KMS-11 (cell line): ENCODE measurements around the gene FUBP1.
"Not testable (repeated sequence)": the region's sequence is repeated elsewhere in the genome, so short reads cannot be mapped to it uniquely, and the experiment has no call there.

ENCODE experiments used
- H2AFZ ChIP-seq: fragments of 200-600 bp; sonication (generic); 2 replicates; pipeline ENCODE4 v1.6.1; 2016; ENCODE audit warnings: antibody characterized with exemption, mixed run types, low read depth
- H3K27ac ChIP-seq: fragments of 200-600 bp; sonication (generic); 2 replicates; pipeline ENCODE4 v1.6.1; 2016; ENCODE audit warnings: mild to moderate bottlenecking, mixed run types
- H3K27me3 ChIP-seq: fragments of 200-600 bp; sonication (generic); 2 replicates; pipeline ENCODE4 v1.6.1; 2017; ENCODE audit warnings: mild to moderate bottlenecking, low read depth, mixed run types, moderate library complexity; ENCODE audit not compliant: insufficient read depth
- H3K36me3 ChIP-seq: fragments of 200-600 bp; sonication (generic); 2 replicates; pipeline ENCODE4 v1.6.1; 2017; ENCODE audit warnings: mild to moderate bottlenecking, mixed run types; ENCODE audit not compliant: insufficient read depth
- H3K4me1 ChIP-seq: fragments of 200-600 bp; sonication (generic); 2 replicates; pipeline ENCODE4 v1.6.1; 2016; ENCODE audit warnings: mild to moderate bottlenecking, low read depth, mixed run types; ENCODE audit not compliant: poor library complexity, severe bottlenecking
- H3K4me2 ChIP-seq: fragments of 200-600 bp; sonication (generic); 2 replicates; pipeline ENCODE4 v1.7.0; 2016; ENCODE audit warnings: mild to moderate bottlenecking, mixed run types
- H3K4me3 ChIP-seq: fragments of 200-600 bp; sonication (generic); IDR thresholded peaks from 2 replicates; pipeline ENCODE4 v1.6.1; 2017; ENCODE audit warnings: low read depth, low read length, mixed read lengths; ENCODE audit not compliant: insufficient read depth
- H3K79me2 ChIP-seq: fragments of 200-600 bp; sonication (generic); 2 replicates; pipeline ENCODE4 v1.6.1; 2016; ENCODE audit warnings: low read depth, mixed run types; ENCODE audit not compliant: insufficient read depth
- H3K9ac ChIP-seq: fragments of 200-600 bp; sonication (generic); 2 replicates; pipeline ENCODE4 v1.6.1; 2016; ENCODE audit warnings: mild to moderate bottlenecking, mixed run types
- H4K20me1 ChIP-seq: fragments of 200-600 bp; sonication (generic); 2 replicates; pipeline ENCODE4 v1.6.1; 2016; ENCODE audit warnings: mild to moderate bottlenecking, mixed run types; ENCODE audit not compliant: insufficient read depth
- CTCF ChIP-seq: fragments of 200-600 bp; sonication (generic); conservative IDR thresholded peaks from 2 replicates; pipeline ENCODE4 v1.6.1; 2017; ENCODE audit warnings: low read depth, mild to moderate bottlenecking, antibody characterized with exemption, low read length, moderate library complexity, mixed read lengths

FUBP1 gene

GRCh38 chr1:78003882-78004718 is 25.2 kb upstream of the FUBP1 start:
- Histone ChIP-seq H3K4me2 (peak overlapping the region; percentile 75), H3K36me3 (no peaks in the 10 kb centered on the region), H3K27me3 (no peaks in the 10 kb centered on the region), H3K4me1 (peaks cover 39% of the 10 kb centered on the region), H3K27ac (peak overlapping the region; percentile 96), H3K4me3 (no peak overlapping the region), H2AFZ (peak overlapping the region; percentile 36; the same call in 1 of the 2 replicates), H3K9ac (peak overlapping the region; percentile 85), H3K79me2 (peaks cover 36% of the 10 kb centered on the region; the same call in 1 of the 2 replicates), H4K20me1 (no peaks in the 10 kb centered on the region)
- no peak for TF ChIP-seq CTCF

DNA sequence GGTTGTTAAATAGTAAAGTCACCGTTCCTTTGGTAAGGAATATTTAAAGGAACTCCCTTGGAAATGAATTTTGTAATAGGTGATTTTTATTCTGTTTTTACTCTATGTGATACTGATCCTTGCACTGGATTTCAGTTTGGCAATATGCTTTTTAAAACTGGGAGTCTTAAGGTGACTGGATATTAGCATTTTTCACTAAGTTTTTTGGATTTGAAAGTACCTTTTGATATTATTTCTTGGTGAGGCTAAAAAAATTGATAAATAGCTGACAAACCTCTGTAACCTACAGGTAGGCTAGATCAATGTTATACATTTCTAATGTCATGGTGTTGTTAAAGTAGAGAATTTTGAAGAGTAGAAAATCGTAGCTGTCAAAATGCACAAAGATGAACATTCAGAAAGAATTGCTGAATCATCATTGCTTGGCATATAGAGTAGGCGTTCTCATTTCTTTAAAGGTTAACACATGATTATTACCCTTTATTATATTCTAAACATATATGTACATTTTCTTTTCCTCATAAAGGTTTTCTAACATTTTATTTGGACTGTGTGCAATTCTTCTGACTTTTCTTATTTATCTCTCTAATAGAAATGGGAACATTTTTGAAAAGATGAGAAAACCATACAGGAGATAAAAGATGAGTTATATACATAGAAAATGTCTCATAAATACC is 24.3 kb upstream of the FUBP1 start:
- H3K79me2 ChIP-seq = peaks cover 36% of the 10 kb centered on the region; the same call in 1 of the 2 replicates

GRCh38 chr1:78000536-78000935 is 21.7 kb upstream of the FUBP1 start:
- not testable (repeated sequence) for H3K9ac ChIP-seq, H4K20me1 ChIP-seq, H3K27ac ChIP-seq, H2AFZ ChIP-seq, H3K4me2 ChIP-seq, H3K27me3 ChIP-seq, H3K4me3 ChIP-seq, H3K36me3 ChIP-seq
- H3K4me1 ChIP-seq = peaks cover 12% of the 10 kb centered on the region
- H3K79me2 ChIP-seq = peaks cover 11% of the 10 kb centered on the region; the same call in 1 of the 2 replicates

More for the DNA sequence above, 24.3 kb upstream of the FUBP1 start:
- Histone ChIP-seq H3K27me3 (no peaks in the 10 kb centered on the region), H2AFZ (no peak overlapping the region), H3K27ac (peak overlapping the region; percentile 96), H4K20me1 (no peaks in the 10 kb centered on the region), H3K4me3 (no peak overlapping the region), H3K36me3 (no peaks in the 10 kb centered on the region), H3K9ac (peak overlapping the region; percentile 85; the same call in 1 of the 2 replicates), H3K4me1 (peaks cover 31% of the 10 kb centered on the region), H3K4me2 (peak overlapping the region; percentile 75)
- no peak for TF ChIP-seq CTCF

GRCh38 chr1:77996734-77997133 is 17.9 kb upstream of the FUBP1 start:
- H3K27ac ChIP-seq = no peak overlapping the region
- H3K79me2 ChIP-seq = peaks cover 7% of the 10 kb centered on the region; the same call in 1 of the 2 replicates
- no peak overlapping the region for H3K4me2 ChIP-seq
- H3K9ac ChIP-seq = no peak overlapping the region
- TF ChIP-seq CTCF = no peak
- no peaks in the 10 kb centered on the region for H3K27me3 ChIP-seq
- H3K36me3 ChIP-seq = no peaks in the 10 kb centered on the region
- H3K4me3 ChIP-seq = no peak overlapping the region
- H2AFZ ChIP-seq = no peak overlapping the region
- H3K4me1 ChIP-seq = no peaks in the 10 kb centered on the region
- H4K20me1 ChIP-seq = no peaks in the 10 kb centered on the region
